Measurements from ENCODE around the gene XRN1.

- TF ChIP-seq POLR2A (IDR thresholded peaks at IDR 0.05): no peak
- no peak for TF ChIP-seq CTCF (IDR thresholded peaks at IDR 0.05)
Measured at GRCh38 chr3:142484912-142485435, 37.1 kb upstream of the XRN1 start.
